Memory B cell (primary cell): Measurements from ENCODE around the gene MORC1.
"Not testable (repeated sequence)": the region's sequence is repeated elsewhere in the genome, so short reads cannot be mapped to it uniquely, and the experiment has no call there.

Experiments used
- ATAC-seq: fragments of 150-1000 bp; cut with Tn5 transposase; 2 replicates; pipeline ENCODE4 v1.10.0; 2021; ENCODE audit warnings: low read depth, mild to moderate bottlenecking, moderate library complexity
- DNase-seq, 2 donors: peaks; one replicate each; pipeline ENCODE4 v3.0.0; 2022; ENCODE audit warnings: low spot score in 2 of 2
- H3K27ac Mint-ChIP-seq: one replicate; pipeline ENCODE4 v1.8.0; 2022; ENCODE audit warnings: mild to moderate bottlenecking, moderate library complexity, mixed read lengths
- H3K27me3 Mint-ChIP-seq: one replicate; pipeline ENCODE4 v1.8.0; 2022; ENCODE audit warnings: mixed read lengths
- H3K36me3 Mint-ChIP-seq: one replicate; pipeline ENCODE4 v1.8.0; 2022; ENCODE audit warnings: mild to moderate bottlenecking, mixed read lengths
- H3K4me1 Mint-ChIP-seq: one replicate; pipeline ENCODE4 v1.8.0; 2022; ENCODE audit warnings: mixed read lengths
- H3K4me3 Mint-ChIP-seq: one replicate; pipeline ENCODE4 v1.8.0; 2022; ENCODE audit warnings: mild to moderate bottlenecking, moderate library complexity, mixed read lengths
- H3K9me3 Mint-ChIP-seq: one replicate; pipeline ENCODE4 v1.8.0; 2022; ENCODE audit warnings: mixed read lengths

Gene MORC1, protein sequence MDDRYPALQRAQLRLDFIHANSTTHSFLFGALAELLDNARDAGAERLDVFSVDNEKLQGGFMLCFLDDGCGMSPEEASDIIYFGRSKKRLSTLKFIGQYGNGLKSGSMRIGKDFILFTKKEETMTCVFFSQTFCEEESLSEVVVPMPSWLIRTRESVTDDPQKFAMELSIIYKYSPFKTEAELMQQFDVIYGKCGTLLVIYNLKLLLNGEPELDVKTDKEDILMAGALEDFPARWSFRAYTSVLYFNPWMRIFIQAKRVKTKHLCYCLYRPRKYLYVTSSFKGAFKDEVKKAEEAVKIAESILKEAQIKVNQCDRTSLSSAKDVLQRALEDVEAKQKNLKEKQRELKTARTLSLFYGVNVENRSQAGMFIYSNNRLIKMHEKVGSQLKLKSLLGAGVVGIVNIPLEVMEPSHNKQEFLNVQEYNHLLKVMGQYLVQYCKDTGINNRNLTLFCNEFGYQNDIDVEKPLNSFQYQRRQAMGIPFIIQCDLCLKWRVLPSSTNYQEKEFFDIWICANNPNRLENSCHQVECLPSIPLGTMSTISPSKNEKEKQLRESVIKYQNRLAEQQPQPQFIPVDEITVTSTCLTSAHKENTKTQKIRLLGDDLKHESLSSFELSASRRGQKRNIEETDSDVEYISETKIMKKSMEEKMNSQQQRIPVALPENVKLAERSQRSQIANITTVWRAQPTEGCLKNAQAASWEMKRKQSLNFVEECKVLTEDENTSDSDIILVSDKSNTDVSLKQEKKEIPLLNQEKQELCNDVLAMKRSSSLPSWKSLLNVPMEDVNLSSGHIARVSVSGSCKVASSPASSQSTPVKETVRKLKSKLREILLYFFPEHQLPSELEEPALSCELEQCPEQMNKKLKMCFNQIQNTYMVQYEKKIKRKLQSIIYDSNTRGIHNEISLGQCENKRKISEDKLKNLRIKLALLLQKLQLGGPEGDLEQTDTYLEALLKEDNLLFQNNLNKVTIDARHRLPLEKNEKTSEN

DNA sequence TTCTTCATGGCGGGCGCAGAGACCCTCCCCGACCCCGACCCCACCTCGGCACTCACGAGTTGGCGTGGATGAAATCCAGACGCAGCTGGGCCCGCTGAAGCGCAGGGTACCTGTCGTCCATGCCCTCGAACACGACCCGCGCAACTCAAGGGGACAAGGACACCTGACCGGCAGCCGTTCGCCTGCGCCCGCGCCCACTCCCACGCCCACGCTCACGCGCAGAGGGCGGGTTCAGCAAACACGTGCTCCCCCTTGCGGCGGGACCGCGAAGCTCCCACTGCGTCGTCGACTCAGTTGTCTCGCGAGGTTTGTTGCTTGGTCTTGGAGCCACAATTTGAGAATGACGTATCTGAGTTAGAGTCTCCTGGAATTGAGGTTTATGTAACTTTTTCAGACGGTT, at the start of gene MORC1:
Gene MORC1, minus strand, starts transcription at position 196 of the 400 bp plus-strand sequence. Its CDS starts 75 bp downstream, at position 121.
- H3K27ac Mint-ChIP-seq: no peak within 1 kb of the TSS
- H3K36me3 Mint-ChIP-seq: no peaks in the 10 kb centered on the region
- peaks cover 2% of the 10 kb centered on the region for H3K27me3 Mint-ChIP-seq
- peaks cover 5% of the 10 kb centered on the region for H3K9me3 Mint-ChIP-seq
- DNase-seq (no peak), ATAC-seq (no peak)
- H3K4me3 Mint-ChIP-seq: no peak within 1 kb of the TSS
- no peaks in the 10 kb centered on the region for H3K4me1 Mint-ChIP-seq

DNA sequence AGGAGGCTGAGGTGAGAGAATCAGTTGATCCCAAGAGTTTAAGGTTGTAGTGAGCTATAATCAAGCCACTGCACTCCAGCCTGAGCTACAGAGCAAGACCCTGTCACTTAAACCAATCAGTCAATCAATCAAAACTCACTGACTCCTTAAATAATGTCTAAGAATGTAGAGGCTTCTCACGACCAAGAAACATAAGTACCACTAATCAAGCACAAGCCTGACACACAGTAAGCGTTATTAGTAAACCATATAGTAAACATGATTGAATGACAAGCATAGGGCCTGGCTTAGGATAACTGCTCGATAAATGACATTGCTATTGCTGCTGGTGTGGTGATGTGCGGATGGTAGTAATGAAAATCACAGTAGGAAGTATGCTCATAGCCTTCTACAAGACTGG, 48.0 kb upstream of the MORC1 start:
- no peaks in the 10 kb centered on the region for H3K36me3 Mint-ChIP-seq
- DNase-seq: no peak
- no peaks in the 10 kb centered on the region for H3K4me1 Mint-ChIP-seq
- no peak overlapping the region for H3K27ac Mint-ChIP-seq
- peaks cover 2% of the 10 kb centered on the region for H3K27me3 Mint-ChIP-seq
- no peak for ATAC-seq
- H3K4me3 Mint-ChIP-seq: no peak overlapping the region
- H3K9me3 Mint-ChIP-seq: no peaks in the 10 kb centered on the region

DNA sequence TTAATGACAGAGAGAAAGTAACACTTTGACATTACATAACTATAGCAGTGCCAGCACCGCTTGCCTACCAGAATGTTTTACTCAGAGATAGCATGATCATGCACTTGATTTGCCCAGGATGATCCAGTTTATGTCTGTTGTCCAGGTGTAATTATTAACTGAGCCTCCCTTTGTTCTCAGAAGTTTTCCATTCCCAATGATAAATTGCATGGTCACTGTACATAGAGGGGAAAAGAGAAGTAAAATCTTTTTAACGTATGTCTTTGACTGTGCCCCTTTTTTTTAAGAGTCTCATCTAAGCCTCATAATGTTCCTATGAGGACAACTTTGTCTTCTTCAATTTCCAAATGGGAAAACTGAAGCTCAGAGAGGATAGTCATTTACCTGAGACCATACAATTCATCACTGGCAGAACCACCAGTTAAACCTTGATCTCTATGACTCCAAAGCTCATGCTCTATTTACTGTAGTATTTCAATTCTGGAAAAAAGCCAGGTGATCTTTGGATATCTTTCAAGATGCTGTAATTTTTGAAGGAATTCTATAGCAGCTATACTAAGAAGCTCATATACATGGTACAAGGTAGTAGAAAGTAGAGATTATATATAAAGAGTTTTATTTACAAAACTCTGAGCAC, 43.7 kb upstream of the MORC1 start:
- Mint-ChIP-seq H3K9me3 (peaks cover 6% of the 10 kb centered on the region), H3K36me3 (no peaks in the 10 kb centered on the region), H3K4me3 (no peak overlapping the region), H3K4me1 (no peaks in the 10 kb centered on the region), H3K27ac (no peak overlapping the region), H3K27me3 (peaks cover 4% of the 10 kb centered on the region)
- ATAC-seq: no peak
- no peak for DNase-seq

DNA sequence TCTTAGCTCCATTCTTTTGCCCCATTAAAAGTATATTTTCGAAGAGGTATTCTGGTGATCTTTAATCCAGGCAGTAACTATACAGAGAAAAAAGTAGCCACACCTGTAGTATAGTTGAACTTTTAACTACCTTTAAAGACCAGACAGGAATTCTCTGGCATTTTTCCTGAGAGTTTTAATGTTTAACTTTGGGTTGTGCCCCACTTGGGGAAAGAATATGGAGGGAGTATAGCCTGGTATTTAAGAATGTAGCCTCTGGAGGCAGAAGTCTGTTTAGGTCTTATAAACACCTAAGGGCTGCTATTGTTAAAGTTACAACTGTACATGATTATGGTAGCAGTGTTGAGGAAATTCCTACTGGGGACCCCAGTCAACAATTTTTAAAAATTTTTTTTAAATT, 37.9 kb upstream of the MORC1 start:
- no peaks in the 10 kb centered on the region for H3K36me3 Mint-ChIP-seq
- no peak for DNase-seq
- no peak overlapping the region for H3K4me3 Mint-ChIP-seq
- no peaks in the 10 kb centered on the region for H3K4me1 Mint-ChIP-seq
- no peak for ATAC-seq
- H3K27me3 Mint-ChIP-seq: peaks cover 2% of the 10 kb centered on the region
- peaks cover 8% of the 10 kb centered on the region for H3K9me3 Mint-ChIP-seq
- H3K27ac Mint-ChIP-seq: no peak overlapping the region

DNA sequence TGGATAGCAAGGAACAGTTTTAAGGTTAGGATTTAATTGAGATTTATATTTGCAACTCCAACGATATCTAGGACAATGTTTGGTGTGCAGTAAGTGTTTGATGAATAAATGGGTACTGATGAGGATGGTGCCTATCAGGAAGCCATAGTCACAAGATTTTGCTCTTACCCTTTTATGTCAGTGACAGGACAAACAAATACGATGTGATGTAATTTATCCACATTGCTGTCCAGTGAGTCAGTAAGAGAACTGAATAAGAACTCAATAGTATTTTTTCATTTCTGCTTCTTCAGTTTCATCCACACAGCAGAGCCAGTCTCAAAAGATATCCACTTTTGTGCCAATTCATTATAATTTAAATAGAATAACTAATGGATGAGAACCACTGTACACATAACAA, 37.0 kb upstream of the MORC1 start:
- Mint-ChIP-seq H3K4me1 (no peaks in the 10 kb centered on the region), H3K27me3 (peaks cover 2% of the 10 kb centered on the region), H3K36me3 (no peaks in the 10 kb centered on the region), H3K27ac (no peak overlapping the region), H3K9me3 (peaks cover 8% of the 10 kb centered on the region), H3K4me3 (no peak overlapping the region)
- ATAC-seq (no peak), DNase-seq (no peak)

DNA sequence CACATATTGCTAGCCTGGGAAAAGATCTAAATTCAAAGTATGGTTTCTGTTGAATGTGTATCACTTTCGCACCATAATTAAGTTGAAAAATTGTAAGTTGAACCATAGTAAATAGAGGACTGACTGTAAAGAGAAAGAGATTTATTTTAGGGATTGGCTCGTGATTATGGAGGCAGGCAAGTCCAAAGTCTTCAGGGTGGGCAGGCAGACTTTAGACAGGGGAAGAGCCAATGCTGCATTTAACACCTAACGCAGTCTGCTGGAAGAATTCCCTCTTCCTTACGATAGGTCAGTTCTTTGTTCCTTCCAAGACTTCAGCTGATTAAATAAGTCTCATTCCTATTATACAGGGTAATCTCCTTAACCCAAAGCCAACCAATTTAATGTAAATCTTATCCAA, 34.4 kb upstream of the MORC1 start:
- Mint-ChIP-seq H3K4me3 (no peak overlapping the region), H3K9me3 (peaks cover 4% of the 10 kb centered on the region), H3K36me3 (no peaks in the 10 kb centered on the region), H3K4me1 (no peaks in the 10 kb centered on the region), H3K27ac (no peak overlapping the region), H3K27me3 (peaks cover 2% of the 10 kb centered on the region)
- ATAC-seq (no peak), DNase-seq (no peak)

DNA sequence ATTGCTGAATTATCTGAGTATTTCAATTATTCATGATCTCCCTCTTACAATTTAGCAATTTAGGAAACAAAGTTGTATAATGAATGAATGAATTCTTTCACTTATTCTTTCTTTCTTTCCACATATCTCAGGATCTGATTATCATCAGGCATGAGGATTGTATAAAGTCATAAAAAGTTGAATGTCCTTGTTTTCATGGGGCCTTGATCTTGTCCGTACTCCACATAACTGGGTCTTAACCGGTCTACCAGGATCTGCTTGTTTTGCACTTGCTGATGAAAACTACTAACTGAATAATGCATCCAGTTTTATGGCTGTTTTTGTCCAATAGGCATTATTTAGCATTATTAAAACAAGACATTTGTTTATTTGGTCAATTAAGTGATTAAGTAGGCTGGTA, 31.1 kb upstream of the MORC1 start:
- DNase-seq: no peak
- no peaks in the 10 kb centered on the region for H3K27me3 Mint-ChIP-seq
- peaks cover 3% of the 10 kb centered on the region for H3K9me3 Mint-ChIP-seq
- no peaks in the 10 kb centered on the region for H3K4me1 Mint-ChIP-seq
- H3K27ac Mint-ChIP-seq: no peak overlapping the region
- no peaks in the 10 kb centered on the region for H3K36me3 Mint-ChIP-seq
- no peak for ATAC-seq
- no peak overlapping the region for H3K4me3 Mint-ChIP-seq

DNA sequence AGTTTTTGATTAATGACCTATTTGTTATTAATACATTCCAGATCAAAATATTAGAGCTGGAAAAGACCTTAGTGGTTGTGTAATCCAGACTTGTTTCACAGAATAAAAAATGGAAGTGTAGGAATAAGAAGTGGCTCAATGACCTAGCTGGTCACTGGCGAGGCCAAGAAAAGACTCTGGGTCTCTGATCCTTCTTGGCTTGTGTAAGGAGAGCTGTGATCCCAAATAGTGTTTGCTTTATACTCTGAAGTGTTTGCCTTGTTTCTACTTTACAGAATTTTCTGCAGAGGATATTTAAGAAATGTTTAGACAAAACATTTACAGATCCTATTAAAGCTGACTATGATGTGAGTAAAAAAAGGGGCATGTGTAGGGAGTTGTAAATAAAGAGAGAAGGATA, 25.7 kb upstream of the MORC1 start:
- Mint-ChIP-seq H3K9me3 (peaks cover 3% of the 10 kb centered on the region), H3K4me3 (no peak overlapping the region), H3K27ac (no peak overlapping the region), H3K27me3 (peaks cover 2% of the 10 kb centered on the region), H3K4me1 (no peaks in the 10 kb centered on the region), H3K36me3 (no peaks in the 10 kb centered on the region)
- no peak for ATAC-seq
- no peak for DNase-seq

DNA sequence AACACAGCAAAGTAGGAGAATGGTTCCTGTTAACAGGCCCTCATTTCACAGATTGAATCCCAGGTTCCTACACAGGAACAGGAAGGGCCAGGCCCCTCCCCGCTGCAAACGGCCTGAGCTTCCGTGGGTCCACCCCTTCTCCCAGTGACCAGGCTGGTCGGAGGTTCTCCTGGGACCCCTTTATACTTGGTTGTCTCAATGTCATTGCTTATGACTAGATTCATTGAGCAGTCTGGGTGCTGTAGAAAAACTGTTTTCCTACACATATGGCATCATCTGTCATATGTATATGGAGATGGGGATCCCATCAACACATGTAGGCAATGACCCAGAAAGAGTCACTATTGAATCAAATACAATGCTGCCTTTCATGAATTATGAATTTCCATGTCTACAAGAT, 22.4 kb upstream of the MORC1 start:
- H3K4me1 Mint-ChIP-seq: no peaks in the 10 kb centered on the region
- peaks cover 2% of the 10 kb centered on the region for H3K27me3 Mint-ChIP-seq
- H3K27ac Mint-ChIP-seq: no peak overlapping the region
- H3K9me3 Mint-ChIP-seq: peaks cover 2% of the 10 kb centered on the region
- ATAC-seq (no peak), DNase-seq (no peak)
- H3K4me3 Mint-ChIP-seq: no peak overlapping the region
- H3K36me3 Mint-ChIP-seq: no peaks in the 10 kb centered on the region

DNA sequence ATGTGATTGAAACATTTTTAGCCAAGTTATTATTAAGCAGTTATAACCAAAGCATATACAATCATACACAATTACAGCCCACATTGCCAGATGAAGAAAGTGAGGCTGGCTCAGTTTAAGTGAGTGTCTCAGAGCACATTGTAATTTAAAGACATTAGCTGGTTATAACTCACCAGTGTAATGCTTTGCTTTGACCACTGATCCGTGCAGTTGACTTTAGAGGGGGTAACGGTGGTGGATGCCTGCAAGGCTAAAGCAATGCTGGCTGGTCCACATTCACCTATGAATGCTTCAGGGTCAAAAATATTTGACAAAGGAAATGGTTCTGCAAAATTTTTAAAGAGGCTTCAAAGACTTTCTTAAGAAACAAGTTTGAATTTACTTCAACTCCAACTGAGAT, 19.8 kb upstream of the MORC1 start:
- Mint-ChIP-seq H3K9me3 (peaks cover 2% of the 10 kb centered on the region), H3K36me3 (no peaks in the 10 kb centered on the region), H3K27me3 (peaks cover 2% of the 10 kb centered on the region), H3K4me3 (no peak overlapping the region), H3K4me1 (no peaks in the 10 kb centered on the region), H3K27ac (no peak overlapping the region)
- DNase-seq (no peak), ATAC-seq (no peak)

DNA sequence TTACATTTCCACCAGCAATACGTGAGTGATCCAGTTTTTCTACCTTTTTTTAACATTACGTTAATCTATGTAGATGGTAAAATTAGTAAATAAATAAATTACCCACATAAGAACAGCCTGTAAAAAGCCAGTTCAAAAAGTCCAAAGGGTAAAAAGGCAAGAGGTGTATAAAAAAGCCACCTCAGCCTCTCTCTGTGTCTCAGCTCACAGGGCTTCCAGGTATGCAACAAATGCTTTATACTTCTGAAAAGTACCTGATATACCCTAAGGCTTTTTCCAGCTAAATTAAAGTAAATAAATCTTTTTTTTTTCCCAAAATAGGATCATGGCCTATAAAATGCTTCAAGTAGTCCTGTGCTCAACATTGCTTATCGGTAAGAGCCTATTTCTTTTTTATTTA, 18.6 kb upstream of the MORC1 start, which contains the start of gene C3orf85:
Gene C3orf85, plus strand, starts transcription at position 197 of the 400 bp plus-strand sequence. Its CDS starts 129 bp downstream, at position 326.
- no peak for ATAC-seq
- Mint-ChIP-seq H3K9me3 (peaks cover 2% of the 10 kb centered on the region), H3K27ac (no peak within 1 kb of the TSS), H3K4me3 (no peak within 1 kb of the TSS), H3K27me3 (peaks cover 3% of the 10 kb centered on the region), H3K36me3 (no peaks in the 10 kb centered on the region), H3K4me1 (no peaks in the 10 kb centered on the region)
- DNase-seq: no peak

DNA sequence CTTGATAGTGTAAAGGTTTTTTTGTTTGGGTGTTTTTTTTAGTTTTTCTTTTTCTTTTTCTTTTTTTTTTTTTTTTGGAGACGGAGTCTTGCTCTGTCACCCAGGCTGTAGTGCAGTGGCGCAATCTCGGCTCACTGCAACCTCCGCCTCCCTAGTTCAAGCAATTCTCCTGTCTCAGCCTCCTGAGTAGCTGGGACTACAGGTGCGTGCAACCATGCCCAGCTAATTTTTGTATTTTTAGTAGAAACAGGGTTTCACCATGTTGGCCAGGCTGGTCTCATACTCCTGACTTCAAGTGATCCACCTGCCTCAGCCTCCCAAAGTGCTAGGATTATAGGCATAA, 15.5 kb upstream of the MORC1 start:
- H3K4me3 Mint-ChIP-seq, ATAC-seq, DNase-seq, H3K27ac Mint-ChIP-seq, H3K9me3 Mint-ChIP-seq, H3K27me3 Mint-ChIP-seq, H3K4me1 Mint-ChIP-seq, H3K36me3 Mint-ChIP-seq: not testable (repeated sequence)

DNA sequence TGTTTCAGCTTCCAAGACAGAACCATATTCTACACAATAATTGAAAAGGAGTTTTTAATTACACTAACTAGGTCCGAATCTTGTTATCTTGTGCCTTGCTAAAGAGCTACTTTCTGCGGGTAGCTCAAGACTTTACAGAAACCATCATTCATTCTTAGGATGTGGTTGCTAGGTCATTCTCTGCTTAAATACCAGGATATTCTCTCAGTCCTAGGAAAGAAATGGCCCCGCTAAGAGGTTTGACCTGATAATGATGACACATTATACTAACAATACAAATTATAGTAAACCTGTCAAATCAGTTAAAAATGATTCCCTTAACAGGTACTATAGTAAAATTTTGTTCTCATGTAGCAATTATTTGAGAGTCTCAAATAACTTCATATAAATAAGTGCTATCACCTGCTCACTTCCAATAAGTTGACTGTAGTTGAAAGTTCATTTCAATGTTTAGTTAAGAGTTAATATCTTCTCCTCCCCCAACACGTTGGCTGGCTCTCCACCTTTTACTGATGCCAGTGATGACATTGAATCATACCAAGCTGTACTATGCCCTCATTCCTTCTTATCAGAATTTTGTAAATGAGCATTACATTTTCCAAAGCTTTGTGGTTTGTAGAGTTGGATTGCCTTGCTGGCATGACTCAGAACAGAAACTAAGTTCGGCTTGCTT, 15.0 kb upstream of the MORC1 start:
- ATAC-seq: no peak
- Mint-ChIP-seq H3K4me3 (no peak overlapping the region), H3K27me3 (peaks cover 3% of the 10 kb centered on the region), H3K9me3 (peaks cover 3% of the 10 kb centered on the region), H3K27ac (no peak overlapping the region), H3K36me3 (no peaks in the 10 kb centered on the region), H3K4me1 (no peaks in the 10 kb centered on the region)
- no peak for DNase-seq
